Measurements from ENCODE around the gene RASL11A.
"Not testable (repeated sequence)": the region's sequence is repeated elsewhere in the genome, so short reads cannot be mapped to it uniquely, and the experiment has no call there.

RASL11A gene

DNA sequence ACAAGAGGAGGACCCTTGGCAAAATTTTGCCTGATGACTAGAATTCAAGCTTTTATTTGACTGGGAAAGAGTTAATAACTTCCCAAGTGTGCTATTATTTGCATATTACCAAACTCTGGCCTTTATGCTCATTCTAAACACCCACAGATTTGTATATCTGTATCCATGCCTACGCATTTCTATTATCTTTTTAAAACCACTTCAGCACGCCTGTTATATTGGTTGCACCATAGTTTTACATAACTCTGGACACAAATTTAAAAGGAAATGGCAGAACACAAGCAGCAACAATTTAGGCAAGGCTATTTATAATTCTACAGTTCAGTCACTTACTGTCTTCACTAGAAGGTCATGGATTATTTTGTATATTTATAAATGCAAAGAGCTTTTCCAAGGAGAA is 3.7 kb upstream of the RASL11A start:
- DNase-seq (ENCODE audit: low read depth in 1 of 2, low spot score in 1 of 2): no peak

DNA sequence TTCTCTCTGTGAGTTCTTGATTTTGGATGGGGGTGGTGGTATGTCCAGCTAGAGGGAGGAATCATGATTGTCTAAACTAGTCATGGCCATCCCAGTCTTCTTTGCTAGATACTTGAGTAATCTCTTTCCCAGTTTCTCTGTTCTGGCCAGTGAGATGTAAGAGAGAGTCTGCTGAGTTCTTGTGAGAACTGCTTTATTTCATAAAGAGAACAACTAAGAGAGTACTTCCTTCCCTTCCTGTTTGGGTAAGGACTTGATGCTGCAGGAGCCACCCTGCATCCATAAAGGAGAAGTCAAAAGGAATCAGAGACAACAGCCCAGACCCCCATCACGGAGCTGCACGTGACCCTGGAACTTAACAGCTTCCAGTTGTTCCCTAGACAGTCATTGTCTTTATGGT is 3.0 kb upstream of the RASL11A start:
- no peak for DNase-seq (ENCODE audit: low read depth in 1 of 2, low spot score in 1 of 2)

DNA sequence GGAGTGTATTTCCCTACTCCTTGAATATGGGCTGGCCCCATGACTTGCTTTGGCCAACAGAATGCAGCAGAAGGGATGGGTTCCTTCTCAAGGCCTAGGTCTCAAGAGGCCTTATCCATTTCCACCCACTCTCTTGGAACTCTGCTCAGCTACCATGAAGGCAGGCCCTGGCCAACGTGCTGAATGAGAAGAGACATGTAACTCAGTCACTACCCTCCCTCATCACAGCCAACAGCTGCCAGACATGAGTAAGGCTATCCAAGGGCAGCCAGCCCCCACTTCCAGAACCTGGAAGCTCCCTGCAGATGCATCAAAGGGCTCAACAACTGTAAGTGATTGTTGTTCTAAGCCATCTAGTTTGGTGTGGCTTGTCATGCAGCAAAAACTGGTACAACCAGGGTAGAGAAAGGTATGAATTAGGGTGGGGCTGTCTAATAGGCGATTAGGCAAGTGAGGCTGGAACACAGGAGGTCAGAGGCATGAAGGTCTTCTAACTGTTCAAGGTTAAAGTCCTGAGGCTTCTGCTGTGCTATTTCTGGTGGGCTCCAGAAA is 1.4 kb upstream of the RASL11A start:
- DNase-seq (ENCODE audit: low read depth in 1 of 2, low spot score in 1 of 2): no peak

DNA sequence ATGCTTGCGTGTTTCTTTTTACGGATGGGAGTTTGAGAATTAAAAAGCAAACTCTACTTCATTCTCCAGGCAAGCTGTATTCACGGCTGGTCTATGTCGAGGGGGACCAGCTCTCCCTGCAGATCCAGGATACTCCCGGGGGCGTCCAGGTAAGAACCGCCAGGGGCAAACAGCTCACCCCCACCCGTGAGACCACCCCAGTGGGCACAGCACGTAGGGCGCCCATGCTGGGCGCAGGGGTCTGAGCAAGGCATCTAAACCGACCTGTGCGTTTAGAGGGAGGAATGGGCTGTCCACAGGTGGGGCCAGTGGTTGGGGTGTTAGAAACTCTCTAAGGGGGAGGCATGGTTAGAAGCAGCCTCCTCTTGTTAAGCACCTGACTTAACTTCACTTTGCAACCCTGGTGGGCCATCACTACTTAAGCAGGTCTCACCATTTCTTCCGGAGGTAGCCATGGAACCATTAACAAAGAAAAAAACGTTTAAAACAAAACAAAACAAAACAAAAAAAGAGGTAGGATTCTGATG is 1.0 kb downstream of the RASL11A start:
- DNase-seq (ENCODE audit: low read depth in 1 of 2, low spot score in 1 of 2): no peak

DNA sequence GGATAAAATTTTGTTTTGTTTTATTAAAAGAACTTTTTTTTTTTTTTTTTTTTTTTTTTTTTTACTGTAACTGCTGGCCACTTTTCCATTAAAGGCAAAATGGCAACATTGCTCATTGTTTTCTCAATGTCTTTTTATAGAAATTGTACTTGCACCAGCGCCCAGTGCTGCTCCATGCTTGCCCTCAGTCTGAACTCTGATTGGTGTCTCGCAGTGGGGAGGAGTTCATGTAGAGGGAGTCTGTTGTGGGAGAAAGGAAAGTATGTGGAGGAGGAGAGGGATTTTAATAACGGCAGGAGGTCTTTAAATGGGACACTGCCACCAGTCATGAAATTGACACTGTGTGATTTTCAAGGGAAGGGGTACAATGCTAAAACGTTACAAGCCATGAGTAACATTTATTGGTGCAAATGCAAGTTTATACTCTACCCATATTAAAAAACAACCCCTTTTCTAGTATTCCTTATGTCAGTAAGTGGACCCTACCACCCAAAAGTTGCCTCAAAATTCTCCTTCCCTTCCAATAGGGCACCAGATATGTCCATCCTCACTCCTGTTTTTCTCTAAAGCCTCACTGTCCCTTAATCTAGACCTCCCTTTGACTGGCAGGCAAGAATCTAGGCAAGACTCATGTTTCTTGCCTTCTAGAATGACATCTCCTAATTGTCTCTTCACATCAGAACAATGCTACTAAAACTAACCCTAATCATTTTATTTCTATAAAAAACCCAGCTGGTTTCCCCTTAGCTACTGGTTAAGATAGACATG is 3.2 kb downstream of the RASL11A start:
- DNase-seq (ENCODE audit: low read depth in 1 of 2, low spot score in 1 of 2): no peak

DNA sequence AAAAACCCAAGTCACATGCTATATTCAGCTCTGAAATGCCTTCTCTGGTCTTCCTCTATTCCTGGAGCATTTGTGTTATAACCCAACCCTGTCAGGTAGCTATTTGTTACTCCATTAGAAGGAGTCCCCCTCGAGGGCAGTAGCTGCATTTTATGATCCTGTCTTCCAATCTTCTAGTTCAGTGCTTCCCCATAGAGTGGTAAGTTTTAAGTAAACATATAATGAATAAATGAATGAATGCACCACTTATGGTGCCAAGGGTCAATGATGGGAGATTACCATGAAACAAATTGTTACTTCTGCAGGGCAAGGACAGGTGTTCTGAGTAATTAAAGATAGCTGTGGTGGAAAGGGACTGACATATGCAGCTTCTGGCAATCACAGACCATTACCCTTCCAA is 4.0 kb downstream of the RASL11A start:
- no peak for DNase-seq (ENCODE audit: low read depth in 1 of 2, low spot score in 1 of 2)

DNA sequence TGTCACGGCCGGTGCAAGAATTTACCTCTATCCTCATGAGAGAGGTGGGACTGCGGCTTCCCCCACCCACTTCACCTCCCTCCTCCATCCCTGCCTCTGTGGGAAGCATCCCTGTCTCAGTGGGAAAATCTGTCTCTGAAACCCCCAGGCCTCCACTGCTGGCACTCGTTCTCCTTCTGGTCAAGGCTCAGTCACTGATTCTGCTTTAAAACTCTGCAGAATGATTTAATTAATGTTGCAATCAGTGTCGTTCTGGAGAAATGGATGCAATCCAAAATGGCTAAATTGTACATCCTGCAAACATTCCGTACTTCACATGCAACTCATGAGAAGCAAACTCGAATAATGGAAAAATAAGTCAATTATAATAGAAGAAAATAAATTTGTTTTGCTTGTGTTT is 5.6 kb downstream of the RASL11A start:
- DNase-seq (ENCODE audit: low read depth in 1 of 2, low spot score in 1 of 2): no peak

DNA sequence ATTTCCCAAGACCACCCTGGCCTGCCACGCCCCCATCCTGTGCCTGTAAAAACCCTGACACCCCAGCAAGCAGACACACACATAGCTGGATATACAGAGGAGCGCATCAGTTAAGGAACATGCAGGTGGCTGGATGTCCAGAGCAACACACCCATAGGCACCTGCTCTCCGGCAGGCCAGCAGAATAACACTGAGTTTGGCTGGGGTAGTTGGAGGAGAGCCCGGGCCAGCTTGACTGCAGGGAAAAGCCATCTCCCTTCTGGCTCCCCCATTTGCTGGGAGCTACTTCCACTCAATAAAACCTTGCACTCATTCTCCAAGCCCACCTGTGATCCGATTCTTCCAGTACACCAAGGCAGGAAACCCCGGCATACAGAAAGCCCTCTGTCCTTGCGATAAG is 8.9 kb downstream of the RASL11A start:
- DNase-seq (ENCODE audit: low read depth in 1 of 2, low spot score in 1 of 2): no peak

DNA sequence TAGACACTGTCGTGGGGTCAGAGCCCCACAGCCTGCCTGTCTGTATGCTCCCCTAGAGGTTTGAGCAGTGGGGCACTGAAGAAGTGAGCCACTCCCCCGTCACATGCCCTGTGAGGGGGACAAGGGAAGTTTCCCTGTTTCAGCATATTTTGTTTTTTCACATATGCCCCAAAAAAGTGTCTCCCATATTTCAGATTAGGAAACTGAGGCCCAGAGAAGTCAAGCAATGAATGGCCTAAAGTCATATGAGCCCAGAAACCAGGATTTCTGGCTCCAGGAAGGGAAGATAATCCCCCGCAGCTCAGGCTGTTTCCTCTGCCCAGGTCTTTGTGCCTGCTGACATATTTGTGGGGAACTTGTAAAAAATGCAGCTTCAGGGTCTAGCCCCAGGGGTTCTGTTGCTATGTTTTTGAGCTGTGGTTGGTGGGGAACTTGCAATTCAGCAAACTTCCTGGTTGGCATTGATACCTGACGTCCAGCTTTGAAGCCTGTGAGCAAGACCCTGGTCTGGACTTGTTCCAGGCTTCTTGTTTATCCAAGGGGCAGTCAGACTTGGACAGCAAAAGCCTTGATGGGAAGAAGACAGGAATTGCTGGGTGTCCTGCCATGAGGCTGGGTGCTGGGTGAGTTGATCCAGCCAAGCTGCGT is 9.5 kb downstream of the RASL11A start:
- no peak for DNase-seq (ENCODE audit: low read depth in 1 of 2, low spot score in 1 of 2)

DNA sequence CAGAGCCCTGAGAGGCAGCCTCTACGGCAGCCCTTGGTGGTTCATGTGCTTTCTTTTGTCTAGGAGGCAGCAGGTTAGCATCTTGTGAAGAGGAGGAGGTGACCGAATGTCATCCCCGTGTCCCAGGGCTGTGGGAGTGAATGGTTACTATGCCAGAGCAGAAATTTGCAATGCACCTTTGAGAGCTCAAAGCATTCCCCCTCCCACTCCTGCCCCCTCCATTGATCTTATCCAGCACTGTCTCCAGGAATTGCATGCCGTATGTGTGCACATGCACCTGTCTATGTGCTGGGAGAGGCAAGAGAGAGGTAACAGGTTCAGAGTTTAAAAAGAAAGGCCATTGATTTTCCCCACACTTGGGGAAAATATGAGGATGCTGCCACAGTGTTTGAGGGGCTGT is 10.2 kb downstream of the RASL11A start:
- DNase-seq (ENCODE audit: low read depth in 1 of 2, low spot score in 1 of 2): no peak

DNA sequence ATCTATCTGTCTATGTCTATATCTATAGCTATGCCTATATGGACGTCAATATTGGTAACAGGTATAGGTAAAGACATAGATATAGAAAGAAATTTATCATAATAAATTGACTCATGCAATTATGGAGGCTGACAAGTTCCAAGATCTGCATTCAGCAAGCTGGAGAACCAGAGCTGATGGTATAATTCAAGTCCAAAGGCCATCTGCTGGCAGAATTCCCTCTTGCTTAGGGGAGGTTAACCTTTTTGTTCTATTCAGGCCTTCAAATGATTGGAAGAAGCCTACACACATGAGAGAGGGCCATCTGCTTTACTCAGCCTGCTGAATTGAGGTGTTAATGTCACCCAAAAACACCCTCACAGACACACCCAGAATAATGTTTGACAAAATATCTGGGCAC is 10.8 kb downstream of the RASL11A start:
- no peak for DNase-seq (ENCODE audit: low read depth in 1 of 2, low spot score in 1 of 2)

DNA sequence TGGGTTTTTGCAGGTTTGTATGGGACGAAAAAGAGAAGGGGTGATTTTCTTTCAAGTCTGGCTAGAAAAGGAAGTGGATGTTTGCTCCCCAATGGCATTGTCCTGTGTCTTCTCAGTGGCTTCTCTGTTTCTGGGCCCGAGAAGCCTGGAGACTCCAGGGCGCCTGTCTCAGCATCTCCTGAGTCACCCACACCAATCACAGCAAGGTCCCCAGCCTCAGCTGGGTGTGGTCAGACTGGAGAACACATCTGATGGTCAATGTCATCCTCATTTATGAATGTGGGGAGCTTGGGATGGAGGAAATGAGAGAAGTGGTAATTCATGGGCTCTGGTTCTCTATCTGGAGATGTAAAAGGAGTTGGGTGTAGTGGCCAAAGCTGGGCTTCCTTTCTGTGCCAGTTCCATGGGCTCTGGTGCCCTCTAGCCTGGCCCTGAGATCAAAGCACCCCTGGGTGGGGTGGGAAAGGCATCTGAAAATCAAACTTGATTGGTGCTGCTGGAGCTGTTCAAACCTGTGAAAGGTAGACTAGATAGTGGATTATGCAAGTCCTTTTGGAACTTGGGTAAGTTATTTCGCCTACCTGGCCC is 13.4 kb downstream of the RASL11A start:
- DNase-seq (ENCODE audit: low read depth in 1 of 2, low spot score in 1 of 2): no peak

DNA sequence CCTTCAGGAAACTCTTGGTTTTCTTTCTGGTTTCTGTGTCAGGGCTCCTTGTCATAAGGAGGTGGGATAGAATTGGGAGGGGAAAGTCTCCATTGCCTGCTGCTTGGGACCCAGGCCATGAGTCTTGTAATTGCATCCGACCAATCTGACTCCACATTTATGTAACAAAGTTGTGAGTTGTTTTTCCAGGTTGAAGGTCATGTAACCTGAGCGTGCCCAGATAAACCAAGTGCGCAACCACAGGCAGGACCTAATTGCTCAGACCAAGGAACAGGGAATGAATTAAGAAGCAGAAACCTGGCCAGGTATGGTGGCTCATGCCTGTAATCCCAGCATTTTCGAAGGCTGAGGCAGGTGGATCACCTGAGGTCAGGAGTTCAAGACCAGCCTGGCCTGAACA is 17.8 kb downstream of the RASL11A start:
- no peak for DNase-seq (ENCODE audit: low read depth in 1 of 2, low spot score in 1 of 2)

DNA sequence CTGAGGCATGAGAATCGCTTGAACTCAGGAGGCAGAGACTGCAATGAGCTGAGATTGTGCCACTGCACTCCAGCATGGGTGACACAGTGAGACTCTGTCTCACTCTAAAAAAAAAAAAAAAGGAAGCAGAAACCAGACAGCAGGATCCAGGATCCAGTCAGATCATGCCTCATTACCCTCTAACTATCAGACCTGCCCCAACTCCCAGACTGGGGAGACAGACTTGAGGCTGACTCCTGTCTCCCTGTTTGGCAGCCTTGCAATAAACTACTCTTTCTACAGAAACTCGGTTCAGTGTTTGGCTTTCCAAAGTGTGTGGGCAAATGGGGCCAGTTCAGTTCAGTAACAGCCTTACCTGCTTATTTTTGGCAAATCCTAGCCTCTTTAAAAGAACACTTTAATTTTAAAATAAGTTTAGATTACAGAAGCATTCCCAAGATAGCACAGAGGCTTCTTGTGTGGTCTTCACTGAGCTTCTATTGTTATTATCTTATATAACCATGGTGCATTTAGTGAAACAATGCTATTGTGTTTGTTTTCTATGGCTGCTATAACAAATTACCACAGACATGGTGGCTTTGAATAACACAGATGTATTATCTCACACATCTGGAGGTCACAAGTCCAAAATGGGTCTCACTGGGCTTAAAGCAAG is 18.5 kb downstream of the RASL11A start:
- no peak for DNase-seq (ENCODE audit: low read depth in 1 of 2, low spot score in 1 of 2)

DNA sequence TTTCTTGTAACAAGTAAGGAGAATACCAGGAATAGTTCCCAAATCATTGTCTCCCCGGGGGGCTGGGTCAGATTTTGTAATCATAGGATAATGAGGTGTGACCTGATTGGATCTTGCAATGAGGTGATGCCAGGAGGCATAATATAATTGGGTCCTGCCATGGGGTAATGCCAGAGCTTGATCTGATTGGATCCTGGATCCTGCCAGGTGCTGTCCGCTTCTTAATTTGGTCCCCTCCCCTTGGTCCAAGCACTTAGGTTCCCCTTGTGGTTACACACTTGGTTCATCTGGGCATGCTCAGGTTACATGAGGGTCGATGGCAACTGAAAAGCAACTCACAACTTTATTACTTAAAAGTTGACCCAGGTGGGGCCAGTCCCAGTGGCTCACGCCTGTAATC is 20.1 kb downstream of the RASL11A start:
- DNase-seq (ENCODE audit: low read depth in 1 of 2, low spot score in 1 of 2): no peak

DNA sequence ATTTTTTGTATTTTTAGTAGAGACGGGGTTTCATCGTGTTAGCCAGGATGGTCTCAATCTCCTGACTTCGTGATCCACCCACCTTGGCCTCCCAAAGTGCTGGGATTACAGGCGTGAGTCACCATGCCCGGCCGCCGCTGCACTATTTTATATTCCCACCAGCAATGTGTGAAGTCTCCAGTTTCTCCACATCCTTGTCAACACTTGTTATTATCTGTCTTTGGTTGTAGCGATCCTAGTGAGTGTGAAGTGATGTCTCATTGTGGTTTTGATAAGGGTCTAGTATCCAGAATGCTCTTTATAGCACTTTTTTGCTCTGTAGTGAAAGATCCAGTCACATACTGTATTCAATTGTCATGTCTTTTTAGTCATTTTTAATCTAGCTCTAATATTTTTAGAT is 21.3 kb downstream of the RASL11A start:
- not testable (repeated sequence) for DNase-seq (ENCODE audit: low read depth in 1 of 2, low spot score in 1 of 2)

DNA sequence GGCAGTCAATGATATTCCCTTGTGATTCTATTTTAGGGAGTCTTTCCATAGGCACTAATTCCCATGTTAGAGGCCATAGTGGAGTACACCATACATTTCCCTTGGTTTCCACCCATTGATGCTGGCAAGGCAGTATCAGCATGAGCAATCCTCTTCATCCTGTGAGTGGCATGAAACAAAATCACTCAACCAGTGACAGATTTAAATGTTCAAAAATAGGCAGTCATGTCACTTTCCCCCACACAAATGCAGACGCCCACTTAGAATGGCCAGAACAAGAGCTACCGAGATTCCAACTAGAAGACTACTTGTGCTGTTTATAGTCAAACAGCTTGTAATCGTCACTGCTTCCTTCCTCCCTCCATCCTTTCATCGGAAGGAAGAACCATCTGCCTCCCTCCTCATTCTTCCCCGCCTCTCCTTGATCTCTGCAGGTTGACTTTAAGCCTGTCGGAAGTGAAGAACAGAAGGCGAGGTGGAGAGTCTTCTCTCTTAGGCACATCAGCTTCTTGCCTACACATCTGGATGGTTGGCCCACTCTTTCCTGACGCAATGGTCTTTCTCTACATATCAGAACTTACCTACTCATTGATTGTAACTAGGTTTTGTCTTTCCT is 22.6 kb downstream of the RASL11A start:
- DNase-seq (ENCODE audit: low read depth in 1 of 2, low spot score in 1 of 2): no peak

DNA sequence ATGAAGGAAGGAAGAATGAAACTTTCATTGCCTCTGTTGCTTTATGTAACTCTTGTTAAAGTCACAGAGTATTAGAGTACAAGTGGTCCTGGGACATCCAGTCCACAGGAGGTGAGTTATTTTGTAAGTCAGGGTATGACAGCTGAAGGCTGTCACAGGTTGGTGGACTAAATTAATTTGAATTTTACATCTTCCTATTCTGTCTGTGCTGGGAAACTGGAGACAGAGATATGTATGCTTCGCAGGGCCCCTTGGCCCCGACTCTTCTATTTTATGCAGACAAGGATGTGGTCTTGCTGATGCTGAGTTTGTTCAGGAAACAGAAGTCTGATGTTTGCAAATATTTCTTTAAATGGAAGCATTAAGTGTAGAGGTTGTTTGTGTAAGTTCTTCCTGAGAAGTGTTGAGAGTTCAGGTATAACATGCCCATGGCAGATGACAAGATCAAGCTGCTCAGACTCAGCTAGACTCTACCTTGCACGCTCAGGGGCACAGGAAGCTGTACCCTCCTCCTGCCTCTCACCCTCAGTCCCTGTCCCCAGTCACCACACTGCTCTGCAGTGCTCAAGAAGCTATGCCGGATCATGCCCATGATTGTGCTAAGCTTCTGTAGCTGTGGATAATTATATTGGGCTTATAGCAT is 23.4 kb downstream of the RASL11A start:
- DNase-seq (ENCODE audit: low read depth in 1 of 2, low spot score in 1 of 2): no peak

DNA sequence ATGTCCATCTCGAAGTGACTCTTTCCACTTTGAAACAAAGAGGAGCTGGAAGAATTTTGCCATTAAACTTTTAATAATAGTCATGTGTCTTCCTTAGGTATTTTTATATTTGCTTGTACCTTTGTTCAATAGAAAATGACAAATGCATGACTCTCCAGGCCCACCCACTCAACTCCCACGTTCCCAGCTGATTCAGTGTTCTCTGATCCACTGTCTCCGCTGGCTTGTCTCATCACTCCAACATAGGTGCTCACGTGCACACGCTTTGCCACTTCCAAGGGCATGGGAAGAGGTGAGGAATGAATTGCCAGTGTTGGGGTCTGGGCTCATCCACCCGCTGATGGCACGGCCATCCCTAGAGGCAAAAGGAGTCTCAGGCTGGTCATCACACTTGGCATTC is 24.5 kb downstream of the RASL11A start:
- DNase-seq (ENCODE audit: low read depth in 1 of 2, low spot score in 1 of 2): peak in 1 of 2 donors; percentile 21

DNA sequence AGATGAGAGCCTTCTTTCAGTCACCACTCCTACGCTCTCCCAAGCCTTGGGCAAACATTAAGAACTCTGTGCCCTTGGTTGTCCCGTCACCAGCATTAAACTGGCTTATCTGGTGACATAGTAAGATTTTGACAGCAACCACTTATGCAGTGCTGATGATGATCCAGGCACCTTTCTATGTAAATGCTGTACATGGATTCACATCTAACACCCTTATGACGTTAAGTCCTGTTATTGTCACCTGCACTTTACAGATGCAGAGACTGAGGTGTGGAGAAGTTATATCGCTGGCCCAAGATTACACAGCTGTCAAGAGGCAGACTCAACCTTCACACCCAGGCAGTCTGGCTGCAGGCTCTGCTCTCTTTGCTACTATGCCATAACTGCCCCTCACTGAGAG is 25.0 kb downstream of the RASL11A start:
- no peak for DNase-seq (ENCODE audit: low read depth in 1 of 2, low spot score in 1 of 2)

DNA sequence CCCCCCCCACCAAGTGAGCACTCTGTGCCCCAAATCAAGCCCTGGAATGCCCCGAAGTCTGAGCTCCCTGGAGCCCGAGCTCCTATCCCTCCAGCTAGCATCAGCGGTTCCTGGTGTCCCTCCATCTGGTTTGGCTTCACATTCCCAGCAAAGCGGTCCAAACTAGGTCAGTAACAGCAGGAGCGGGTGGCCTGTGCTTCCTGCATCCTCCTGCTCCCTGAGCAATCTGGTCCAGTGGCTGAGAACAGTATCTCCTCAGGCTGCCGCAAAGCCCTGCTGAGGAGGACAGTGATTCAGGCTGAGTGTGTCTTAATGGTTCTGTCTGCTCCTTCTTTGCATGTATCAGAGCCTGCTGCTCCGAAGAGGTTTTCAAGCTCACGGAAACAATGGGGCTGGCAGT is 25.9 kb downstream of the RASL11A start:
- no peak for DNase-seq (ENCODE audit: low read depth in 1 of 2, low spot score in 1 of 2)
